Liver (tissue), 9 donors: ENCODE measurements around the gene B4GALNT3. TPM values are rescaled to one million over a fixed set of nuclear protein-coding genes. Genes with fewer than 3 reads are reported as not detected.

ENCODE experiments used
- DNase-seq: peaks from one replicate; pipeline ENCODE4 v3.0.0-alpha.2; 2017; ENCODE audit warnings: low spot score
- H3K27ac ChIP-seq, 2 donors: one replicate each; pipeline ENCODE4 v1.7.0; 2013; ENCODE audit warnings: inconsistent platforms in 2 of 2, low read length in 2 of 2, control low read depth in 1 of 2, low read depth in 1 of 2, mild to moderate bottlenecking in 1 of 2
- H3K27me3 ChIP-seq, 4 donors: one replicate each; pipeline versions ENCODE4 v1.6.1 to v1.7.0; 2013; ENCODE audit warnings: low read length in 3 of 4, inconsistent platforms in 1 of 4, mild to moderate bottlenecking in 1 of 4, moderate library complexity in 1 of 4; ENCODE audit not compliant: control insufficient read depth in 4 of 4, insufficient read depth in 4 of 4
- H3K36me3 ChIP-seq, 4 donors: one replicate each; pipeline versions ENCODE4 v1.6.1 to v1.7.0; 2013; ENCODE audit warnings: low read length in 3 of 4, mild to moderate bottlenecking in 3 of 4, low read depth in 1 of 4, moderate library complexity in 1 of 4; ENCODE audit not compliant: control insufficient read depth in 4 of 4, insufficient read depth in 3 of 4
- H3K4me1 ChIP-seq, 4 donors: one replicate each; pipeline versions ENCODE4 v1.6.1 to v1.7.0; 2013; ENCODE audit warnings: low read length in 3 of 4, mild to moderate bottlenecking in 3 of 4, moderate library complexity in 1 of 4; ENCODE audit not compliant: control insufficient read depth in 4 of 4, insufficient read depth in 4 of 4
- H3K4me3 ChIP-seq, 3 donors: one replicate each; pipeline versions ENCODE4 v1.6.1 to v1.7.0; 2013; ENCODE audit warnings: low read length in 3 of 3, control low read depth in 1 of 3, low read depth in 1 of 3, mild to moderate bottlenecking in 1 of 3
- H3K9ac ChIP-seq, 2 donors: one replicate each; pipeline ENCODE4 v1.7.0; 2013; ENCODE audit warnings: low read length in 2 of 2, mild to moderate bottlenecking in 2 of 2, moderate library complexity in 2 of 2, control low read depth in 1 of 2, low read depth in 1 of 2
- H3K9me3 ChIP-seq, 4 donors: one replicate each; pipeline versions ENCODE4 v1.6.1 to v1.7.0; 2013; ENCODE audit warnings: low read length in 3 of 4; ENCODE audit not compliant: control insufficient read depth in 4 of 4
- ATF3 ChIP-seq: IDR thresholded peaks from 2 replicates; pipeline ENCODE4 v1.6.1; 2016; ENCODE audit warnings: antibody characterized with exemption
- CTCF ChIP-seq: fragments of 150-350 bp; IDR thresholded peaks from 2 replicates; pipeline ENCODE4 v1.5.1; 2017; ENCODE audit warnings: improper control_type of control experiment, low read depth, low read length; ENCODE audit not compliant: missing input control
- EGR1 ChIP-seq, 2 donors: IDR thresholded peaks; 2 replicates each; pipeline ENCODE4 v1.6.1; 2016 to 2018; ENCODE audit warnings: antibody characterized with exemption in 2 of 2, low read depth in 2 of 2
- FOXA1 ChIP-seq: IDR thresholded peaks from 2 replicates; pipeline ENCODE4 v1.6.1; 2016; ENCODE audit warnings: antibody characterized with exemption
- FOXA2 ChIP-seq: IDR thresholded peaks from 2 replicates; pipeline ENCODE4 v1.6.1; 2016; ENCODE audit warnings: antibody characterized with exemption
- GABPA ChIP-seq, 2 donors: IDR thresholded peaks in 1 of 2; conservative IDR thresholded peaks in 1 of 2; 2 replicates each; pipeline ENCODE4 v1.6.1; 2016; ENCODE audit warnings: antibody characterized with exemption in 2 of 2, mild to moderate bottlenecking in 1 of 2, moderate library complexity in 1 of 2
- HNF4A ChIP-seq, 2 donors: conservative IDR thresholded peaks; 2 replicates each; pipeline ENCODE4 v1.6.1; 2016; ENCODE audit warnings: antibody characterized with exemption in 2 of 2, mild to moderate bottlenecking in 2 of 2
- HNF4G ChIP-seq: IDR thresholded peaks from 2 replicates; pipeline ENCODE4 v1.6.1; 2016; ENCODE audit warnings: antibody characterized with exemption
- JUND ChIP-seq, 2 donors: IDR thresholded peaks; 2 replicates each; pipeline ENCODE4 v1.6.1; 2016; ENCODE audit warnings: antibody characterized with exemption in 2 of 2
- MAX ChIP-seq: IDR thresholded peaks from 2 replicates; pipeline ENCODE4 v1.6.1; 2016; ENCODE audit warnings: antibody characterized with exemption
- NR2F2 ChIP-seq: IDR thresholded peaks from 2 replicates; pipeline ENCODE4 v1.6.1; 2016; ENCODE audit warnings: antibody characterized with exemption
- RAD21 ChIP-seq, 2 donors: IDR thresholded peaks; 2 replicates each; pipeline ENCODE4 v1.6.1; 2016; ENCODE audit warnings: antibody characterized with exemption in 2 of 2, mild to moderate bottlenecking in 2 of 2
- REST ChIP-seq: IDR thresholded peaks from 2 replicates; pipeline ENCODE4 v1.6.1; 2016; ENCODE audit warnings: antibody characterized with exemption, mild to moderate bottlenecking
- RXRA ChIP-seq, 2 donors: IDR thresholded peaks; 2 replicates each; pipeline ENCODE4 v1.6.1; 2017 to 2018; ENCODE audit warnings: antibody characterized with exemption in 2 of 2, mild to moderate bottlenecking in 1 of 2
- SP1 ChIP-seq: IDR thresholded peaks from 2 replicates; pipeline ENCODE4 v1.6.1; 2018; ENCODE audit warnings: antibody characterized with exemption, mild to moderate bottlenecking
- TAF1 ChIP-seq: conservative IDR thresholded peaks from 2 replicates; pipeline ENCODE4 v1.6.1; 2016; ENCODE audit warnings: antibody characterized with exemption, mild to moderate bottlenecking
- YY1 ChIP-seq: IDR thresholded peaks from 2 replicates; pipeline ENCODE4 v1.6.1; 2016; ENCODE audit warnings: antibody characterized with exemption, mild to moderate bottlenecking
- ZBTB33 ChIP-seq: IDR thresholded peaks from 2 replicates; pipeline ENCODE4 v1.6.1; 2016; ENCODE audit warnings: antibody characterized with exemption
- WGBS: extraction: QIAGEN DNeasy Blood & Tissue Kit; methylation state at CpG from one replicate; pipeline ENCODE4 v1.1.7; 2013; 5-methylcytosine and 5-hydroxymethylcytosine counted together
- polyA plus RNA-seq, 2 donors: library from polyadenylated mRNA; stranded (reverse) in 1 of 2; unstranded in 1 of 2; fragments of 200-250 nt in 1 of 2; fragments of >200 nt in 1 of 2; fragmentation: Nextera tagmentation in 1 of 2; extraction: Ambion mirVana in 1 of 2; gene quantifications; one replicate each; pipeline versions ENCODE4 v1.2.1 to v1.2.3, GENCODE V29; 2013 to 2015
- total RNA-seq, 2 donors: library from RNA; depleted of rRNA; stranded (reverse); fragments of >200 nt; gene quantifications; one replicate each; pipeline ENCODE4 v1.2.3, GENCODE V29; 2014
- donor health status: healthy.
- donor health status: healthy.
- donor health status: healthy.
- donor health status: healthy.
- donor health status: healthy.

Gene B4GALNT3
- total and polyA plus RNA-seq, 4 donors = 0.09 to 0.25 (median 0.14) TPM; not detected in 1

- Histone ChIP-seq H3K4me1 (peaks cover 0 to 5% (median 1%) of the 10 kb centered on the region in 4 donors), H3K4me3 (no peak overlapping the region), H3K27ac (no peak overlapping the region), H3K27me3 (no peaks in the 10 kb centered on the region), H3K9ac (no peak overlapping the region), H3K9me3 (no peaks in the 10 kb centered on the region), H3K36me3 (no peaks in the 10 kb centered on the region)
- no peak for DNase-seq
- TF ChIP-seq MAX = no peak
- TF ChIP-seq HNF4G = no peak
- TF ChIP-seq SP1 = no peak
- no peak for TF ChIP-seq ATF3
- no peak for TF ChIP-seq RXRA (IDR thresholded peaks at IDR 0.05)
- TF ChIP-seq NR2F2 = no peak
- 83% methylated on average over 9 of the region's 9 CpGs for WGBS
These were observed 82.1 kb downstream of the B4GALNT3 start for GRCh38 chr12:541676-542324.

GRCh38 chr12:542395-543113 is 82.8 kb downstream of the B4GALNT3 start:
- no peaks in the 10 kb centered on the region for H3K36me3 ChIP-seq
- no peaks in the 10 kb centered on the region for H3K27me3 ChIP-seq
- H3K9me3 ChIP-seq = no peaks in the 10 kb centered on the region
- H3K27ac ChIP-seq = no peak overlapping the region
- TF ChIP-seq GABPA (IDR thresholded peaks at IDR 0.05 in 1 of 2, conservative IDR thresholded peaks at IDR 0.05 in 1 of 2) = no peak
- no peak for TF ChIP-seq NR2F2
- TF ChIP-seq HNF4G = no peak
- TF ChIP-seq HNF4A (conservative IDR thresholded peaks at IDR 0.05) = no peak
- TF ChIP-seq FOXA2 = no peak
- no peak for TF ChIP-seq RAD21 (IDR thresholded peaks at IDR 0.05)
- no peak for TF ChIP-seq YY1
- TF ChIP-seq MAX = no peak
- no peak for TF ChIP-seq ZBTB33
- TF ChIP-seq REST = no peak
- no peak for TF ChIP-seq JUND (IDR thresholded peaks at IDR 0.05)
- TF ChIP-seq EGR1 (IDR thresholded peaks at IDR 0.05; ENCODE audit: low read depth in 2 of 2) = no peak
- TF ChIP-seq FOXA1 = no peak
- no peak for TF ChIP-seq SP1
- no peak for TF ChIP-seq CTCF
- no peak for TF ChIP-seq TAF1
- TF ChIP-seq RXRA (IDR thresholded peaks at IDR 0.05) = no peak
- 81% methylated on average over 8 of the region's 8 CpGs for WGBS
- no peak for DNase-seq
- peaks cover 0 to 9% (median 3%) of the 10 kb centered on the region in 4 donors for H3K4me1 ChIP-seq
- no peak overlapping the region for H3K9ac ChIP-seq
- no peak overlapping the region for H3K4me3 ChIP-seq
